Caki2 (cell line): ENCODE data around the gene KIF25. TPM values are rescaled to one million over a fixed set of nuclear protein-coding genes. Genes with fewer than 3 reads are reported as not detected.
"Not testable (repeated sequence)": the region's sequence is repeated elsewhere in the genome, so short reads cannot be mapped to it uniquely, and the experiment has no call there.

Source experiments
- DNase-seq: peaks from one replicate; pipeline ENCODE4 v3.0.0-alpha.2; 2015; ENCODE audit warnings: low read depth
- in situ Hi-C: cut with HindIII; loops from 2 replicates; pipeline ENCODE4 v1.10.0; 2016; ENCODE audit warnings: low sequenced_read_pairs, low pct_unique_long_range_greater_than_20kb, mixed read lengths
- total RNA-seq: library from RNA; depleted of rRNA; stranded (reverse); fragments of >200 nt; shearing (Covaris generic); gene quantifications from 2 replicates; pipeline ENCODE4 v1.2.3, GENCODE V29; 2014; ENCODE audit warnings: low replicate concordance

KIF25 gene
- total RNA-seq, 1 experiment from 2014 or later: not detected

DNA sequence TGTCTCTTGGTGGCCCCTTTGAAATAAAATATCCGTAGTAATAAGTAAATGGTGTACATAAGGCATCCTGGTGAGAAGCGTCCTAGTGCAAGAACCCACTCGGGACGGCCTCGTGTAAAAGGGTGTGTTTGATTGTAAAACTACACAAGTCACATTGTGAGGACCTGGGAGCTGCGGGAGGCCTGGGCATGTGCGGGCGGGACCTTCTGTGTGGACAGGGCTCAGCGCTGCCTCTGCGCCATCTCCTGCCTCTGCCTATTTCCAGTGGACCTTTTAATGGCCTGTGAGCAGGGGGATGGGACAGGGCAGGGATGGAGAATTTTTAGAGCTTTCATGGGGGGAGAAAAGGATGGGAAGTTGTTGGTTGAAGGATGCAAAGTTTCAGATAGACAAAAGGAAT is 25.3 kb upstream of the KIF25 start:
- in situ Hi-C loops: no loop called here

DNA sequence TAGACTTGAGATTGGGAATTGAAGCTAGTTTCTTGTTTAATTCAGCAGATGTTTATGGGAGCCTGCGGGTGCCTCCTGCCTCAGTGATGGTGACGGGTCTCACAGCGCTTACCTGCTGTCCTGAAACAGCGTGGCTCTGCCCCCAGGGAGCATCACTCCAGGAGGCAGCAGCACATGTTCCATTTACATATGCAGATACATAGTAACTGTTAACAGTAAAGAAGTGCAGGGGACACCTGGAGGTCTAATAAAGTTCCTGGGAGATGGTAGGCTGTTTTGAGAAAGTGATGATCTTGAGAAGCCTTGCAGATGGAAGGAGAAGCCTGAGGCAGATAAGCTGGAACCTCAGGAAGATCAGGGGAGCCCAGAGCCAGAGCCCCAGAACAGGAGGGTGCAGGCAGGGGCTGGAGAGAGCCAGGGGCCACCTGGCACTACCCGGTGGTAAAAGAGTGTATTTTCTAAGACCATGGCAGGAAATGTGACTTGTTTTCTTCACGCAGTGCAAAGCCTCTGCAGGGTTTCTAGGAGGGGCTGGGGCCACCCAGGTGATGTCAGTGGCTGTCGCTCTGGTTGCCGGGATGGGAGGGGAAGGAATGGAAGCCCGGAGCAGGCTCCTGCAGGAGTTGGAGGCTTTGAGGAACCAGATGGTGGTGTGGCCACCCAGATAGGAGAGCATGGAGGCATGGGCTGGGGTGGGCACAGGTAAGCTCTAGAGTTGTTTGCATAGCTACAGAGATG is 24.2 kb upstream of the KIF25 start:
- in situ Hi-C loops: no loop called here
- DNase-seq: no peak

More for the DNA sequence above, 25.3 kb upstream of the KIF25 start:
- DNase-seq: no peak

DNA sequence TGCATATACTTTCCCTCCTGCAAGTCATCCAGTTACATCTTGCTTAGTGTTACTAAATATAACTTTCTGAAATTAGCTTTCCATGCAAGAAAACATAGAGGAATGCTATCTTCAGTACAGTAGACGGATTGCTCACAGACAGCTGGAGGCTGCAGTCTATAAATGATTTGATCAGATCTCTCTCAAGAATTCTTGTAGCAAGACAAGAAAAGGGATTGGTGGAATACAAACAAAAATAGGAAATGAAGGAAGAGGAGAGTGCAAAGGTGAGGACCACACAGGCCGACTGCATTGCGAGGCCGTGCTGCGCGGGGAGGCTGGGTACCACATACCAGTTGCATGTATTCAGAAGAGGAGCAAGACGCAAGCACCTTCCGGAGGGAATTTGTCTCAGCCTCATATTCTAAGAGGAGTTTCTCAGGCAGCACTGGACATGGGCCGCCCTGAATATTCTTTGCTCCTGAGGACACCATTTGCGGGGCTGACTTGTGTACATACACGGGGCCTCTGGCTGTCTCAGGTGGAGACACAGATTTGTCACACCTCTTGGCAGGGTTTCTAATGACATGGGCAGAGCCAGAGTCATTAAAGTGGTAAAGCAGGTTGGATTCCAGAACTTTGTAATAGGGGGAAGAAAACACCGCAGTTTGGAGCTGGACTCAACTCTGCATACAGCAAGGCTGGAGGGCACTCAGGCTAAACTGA is 22.7 kb upstream of the KIF25 start:
- in situ Hi-C loops: no loop called here
- DNase-seq: no peak

DNA sequence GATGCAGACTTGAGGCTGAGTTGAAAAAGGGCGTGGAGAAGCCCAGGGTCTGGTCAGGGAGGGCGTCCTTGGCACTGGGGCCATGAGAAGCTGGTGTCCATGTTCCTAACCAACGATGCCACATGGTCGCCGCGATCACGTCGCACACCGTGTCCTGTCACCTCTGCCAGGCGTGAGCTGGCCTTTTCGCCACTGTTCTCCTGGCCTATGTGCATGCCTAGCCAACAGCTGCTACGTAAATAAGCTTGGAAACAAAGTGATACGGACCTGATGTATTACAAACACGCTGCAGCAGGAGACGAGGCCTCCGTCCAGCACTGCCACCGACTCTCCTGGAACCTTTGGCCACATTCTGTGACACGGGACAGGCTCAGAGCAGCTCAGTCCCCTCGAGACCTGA is 22.0 kb upstream of the KIF25 start:
- in situ Hi-C loops: no loop called here
- DNase-seq: no peak

DNA sequence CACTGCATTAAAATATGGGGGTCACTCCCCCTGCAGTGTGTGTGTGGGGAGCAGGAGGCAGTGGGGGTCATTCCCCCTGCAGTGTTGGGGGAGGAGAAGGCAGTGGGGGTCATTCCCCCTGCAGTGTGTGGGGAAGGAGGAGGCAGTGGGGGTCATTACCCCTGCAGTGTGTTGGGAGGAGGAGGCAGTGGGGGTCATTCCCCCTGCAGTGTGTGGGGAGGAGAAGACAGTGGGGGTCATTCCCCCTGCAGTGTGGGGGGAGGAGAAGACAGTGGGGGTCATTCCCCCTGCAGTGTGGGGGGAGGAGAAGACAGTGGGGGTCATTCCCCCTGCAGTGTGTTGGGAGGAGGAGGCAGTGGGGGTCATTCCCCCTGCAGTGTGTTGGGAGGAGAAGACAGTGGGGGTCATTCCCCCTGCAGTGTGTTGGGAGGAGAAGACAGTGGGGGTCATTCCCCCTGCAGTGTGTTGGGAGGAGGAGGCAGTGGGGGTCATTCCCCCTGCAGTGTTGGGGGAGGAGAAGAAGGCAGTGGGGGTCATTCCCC is 21.3 kb upstream of the KIF25 start:
- in situ Hi-C loops, DNase-seq: not testable (repeated sequence)

DNA sequence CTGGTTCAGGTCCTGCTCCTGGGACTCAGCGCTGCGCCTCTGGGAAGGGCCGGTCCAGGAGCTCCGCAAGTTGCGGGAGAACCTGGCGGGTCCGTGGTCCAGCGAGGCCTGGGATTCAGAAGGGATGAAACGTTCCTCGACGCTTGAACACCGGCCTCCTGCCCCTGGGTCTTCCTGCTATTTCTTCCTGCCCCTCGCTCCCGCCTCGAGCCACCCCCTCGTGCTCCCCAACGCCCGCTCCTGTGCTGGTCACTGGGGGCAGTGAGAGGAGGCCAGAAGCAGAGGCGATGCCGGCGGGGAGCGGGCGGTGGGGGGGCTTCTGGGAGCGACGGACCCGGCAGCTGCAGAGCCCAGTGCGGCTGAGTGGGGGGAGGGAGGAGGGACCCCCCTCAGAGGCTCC is 20.8 kb upstream of the KIF25 start:
- no peak for DNase-seq
- in situ Hi-C loops: no loop called here

DNA sequence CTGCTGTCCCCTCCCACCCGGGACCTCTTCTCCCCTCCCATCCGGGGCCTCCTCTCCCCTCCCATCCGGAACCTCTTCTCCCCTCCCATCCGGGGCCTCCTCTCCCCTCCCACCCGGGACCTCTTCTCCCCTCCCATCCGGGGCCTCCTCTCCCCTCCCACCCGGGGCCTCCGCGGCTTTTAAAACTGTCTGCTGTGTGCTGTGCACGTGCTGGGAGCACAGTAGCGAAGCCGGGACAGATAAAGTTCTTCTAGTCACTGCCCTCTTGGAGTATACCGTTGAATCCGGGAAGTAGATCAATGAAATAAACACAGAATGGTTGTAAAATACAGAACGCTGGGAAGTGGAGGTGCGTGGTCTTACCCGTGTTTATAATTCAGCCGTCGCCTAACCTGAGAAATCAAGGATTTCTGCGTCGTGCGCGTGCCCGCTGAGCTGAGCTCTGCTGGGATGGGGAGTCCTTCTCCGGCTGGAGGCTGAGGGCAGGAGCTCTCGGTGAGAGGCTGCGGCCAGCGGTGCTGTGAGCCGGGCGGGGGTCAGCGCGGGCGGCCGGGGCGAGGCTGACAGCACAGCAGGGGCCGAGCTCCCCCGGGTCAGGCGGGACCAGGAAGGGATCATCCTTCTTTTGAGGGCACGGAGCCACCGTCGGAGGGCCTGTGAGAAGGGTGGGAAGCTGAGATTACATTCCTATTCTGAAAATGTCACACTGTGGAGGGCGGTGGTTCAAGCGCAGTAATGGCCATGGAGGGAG is 19.6 kb upstream of the KIF25 start:
- in situ Hi-C loops: no loop called here
- no peak for DNase-seq

DNA sequence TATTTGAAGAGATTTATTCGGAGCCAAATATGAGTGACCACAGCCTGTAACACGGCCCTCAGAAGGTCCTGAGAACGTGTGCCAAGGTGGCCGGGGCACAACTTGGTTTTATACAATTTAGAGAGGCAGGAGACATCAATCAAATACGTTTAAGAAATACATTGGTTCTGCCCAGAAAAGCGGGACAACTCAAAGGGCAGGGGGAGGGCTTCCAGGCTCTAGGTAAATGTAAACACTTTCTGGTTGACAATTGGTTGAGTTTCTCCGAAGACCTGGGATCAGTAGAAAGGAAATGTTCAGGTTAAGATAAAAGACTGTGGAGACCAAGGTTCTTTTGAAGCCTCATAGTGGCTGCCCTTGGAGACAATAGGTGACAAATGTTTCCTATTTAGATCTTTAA is 18.9 kb upstream of the KIF25 start:
- in situ Hi-C loops: no loop called here
- no peak for DNase-seq

DNA sequence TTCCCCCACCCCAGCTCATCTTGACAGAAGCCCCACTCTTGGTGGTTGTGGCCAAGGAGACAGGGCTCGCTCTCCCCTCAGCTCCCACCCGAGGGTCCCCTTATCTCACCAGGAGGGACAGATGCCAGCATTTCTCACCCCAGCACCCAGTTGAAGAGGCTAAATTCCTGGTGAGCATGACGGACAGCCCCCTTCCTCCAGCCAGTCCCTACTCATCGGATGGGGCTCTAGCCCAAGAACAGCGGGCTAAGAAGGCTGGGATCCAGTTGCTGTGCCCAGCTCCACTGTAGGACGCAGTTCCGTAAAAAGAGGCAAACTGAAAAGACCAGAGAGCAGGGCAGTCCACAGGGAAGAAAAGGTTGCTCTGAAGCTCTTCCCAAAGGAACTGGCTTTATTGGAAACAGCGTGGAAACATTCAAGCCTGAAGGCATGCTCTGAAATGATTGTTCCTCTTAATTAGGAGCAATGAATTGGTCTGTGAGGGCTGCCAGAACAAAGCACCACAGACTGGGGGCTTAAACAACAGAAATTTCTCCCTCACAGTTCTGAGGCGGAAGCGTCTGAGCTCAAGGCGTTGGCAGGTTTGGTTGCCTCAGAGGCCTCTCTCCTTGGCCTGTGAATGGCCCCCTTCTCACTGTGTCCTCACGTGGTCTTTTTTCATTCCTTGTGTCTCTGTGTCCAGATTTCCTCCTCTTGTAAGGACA is 17.9 kb upstream of the KIF25 start:
- in situ Hi-C loops: no loop called here
- no peak for DNase-seq

DNA sequence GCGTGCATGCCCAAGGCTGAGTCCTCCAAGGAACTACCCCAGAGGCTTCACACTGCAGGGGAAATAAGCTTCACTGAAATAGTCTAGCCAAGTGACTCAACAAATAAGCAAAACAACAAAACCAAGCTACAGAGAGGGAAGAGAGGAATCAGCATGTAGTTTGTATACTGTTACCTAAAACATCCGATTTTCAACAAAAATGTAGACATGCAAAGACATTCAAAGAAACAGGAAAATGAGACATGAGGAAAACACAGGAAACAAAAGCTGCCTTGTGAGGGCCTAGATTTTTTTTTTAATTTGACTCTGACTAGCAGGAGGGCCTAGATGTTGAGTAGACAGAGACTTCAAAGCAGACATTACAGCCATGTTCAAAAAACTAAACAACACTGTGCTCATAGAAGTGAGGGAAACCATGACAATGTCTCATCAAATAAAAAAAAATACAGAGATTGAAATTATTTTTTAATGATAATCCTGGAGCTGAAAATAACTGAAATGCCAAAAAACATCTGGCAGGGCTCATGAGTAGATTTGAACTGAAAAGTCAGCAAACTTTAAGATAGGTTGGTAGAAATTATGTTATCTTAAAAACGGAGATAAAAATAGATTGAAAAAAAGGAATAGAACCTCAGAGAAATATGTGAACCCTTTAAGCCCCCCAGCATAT is 16.4 kb upstream of the KIF25 start:
- no peak for DNase-seq
- in situ Hi-C loops: no loop called here

DNA sequence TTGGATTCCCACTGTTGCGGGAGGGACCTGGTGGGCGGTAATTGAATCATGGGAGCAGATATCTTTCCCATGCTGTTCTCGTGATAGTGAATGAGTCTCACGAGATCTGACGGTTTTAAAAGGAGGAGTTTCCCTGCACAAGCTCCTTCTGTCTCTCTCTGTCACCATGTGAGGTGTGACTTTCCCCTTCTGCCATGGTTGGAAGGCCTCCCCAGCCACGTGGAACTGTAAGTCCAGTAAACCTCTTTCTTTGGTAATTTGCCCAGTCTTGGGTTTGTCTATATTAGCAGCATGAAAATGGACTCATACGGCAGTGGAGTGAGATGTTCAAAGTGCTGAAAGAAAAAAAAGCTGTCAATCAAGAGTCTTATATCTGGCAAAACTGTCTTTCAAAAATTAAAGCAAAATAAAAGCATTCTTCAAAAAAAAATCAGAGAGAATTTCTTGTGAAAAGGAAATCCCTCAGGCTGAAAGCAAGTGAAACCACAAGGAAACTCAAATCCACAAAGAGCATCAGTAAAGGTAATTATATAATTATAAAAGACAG is 15.5 kb upstream of the KIF25 start:
- in situ Hi-C loops: no loop called here
- DNase-seq: no peak

DNA sequence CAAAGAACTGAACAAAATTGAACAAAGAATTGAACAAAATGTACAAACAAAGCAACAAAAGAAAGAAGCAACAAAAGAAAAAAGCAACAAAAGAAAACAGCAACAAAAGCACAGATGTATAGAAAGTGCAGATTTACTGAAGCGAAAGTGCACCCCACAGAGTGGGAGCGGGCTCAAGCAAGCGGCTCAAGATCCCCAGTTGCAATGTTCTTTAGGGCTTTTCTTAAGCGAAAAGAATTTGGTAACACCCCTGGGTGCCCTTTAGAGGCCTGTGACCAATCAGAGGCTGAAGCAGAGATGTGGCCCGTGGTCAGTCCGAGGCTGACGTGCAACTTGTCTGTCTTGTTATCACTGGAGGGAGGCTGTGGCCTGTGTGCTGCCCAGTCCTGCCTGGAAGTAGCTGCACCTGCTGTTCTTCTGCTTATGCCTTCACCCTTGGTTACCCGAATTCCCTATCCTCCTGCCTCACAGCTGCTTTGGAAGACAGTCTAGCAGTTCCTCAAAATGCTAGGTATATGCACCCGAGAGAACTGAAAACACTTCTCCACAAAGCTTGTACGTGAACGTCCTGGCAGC is 13.2 kb upstream of the KIF25 start:
- in situ Hi-C loops: no loop called here

DNA sequence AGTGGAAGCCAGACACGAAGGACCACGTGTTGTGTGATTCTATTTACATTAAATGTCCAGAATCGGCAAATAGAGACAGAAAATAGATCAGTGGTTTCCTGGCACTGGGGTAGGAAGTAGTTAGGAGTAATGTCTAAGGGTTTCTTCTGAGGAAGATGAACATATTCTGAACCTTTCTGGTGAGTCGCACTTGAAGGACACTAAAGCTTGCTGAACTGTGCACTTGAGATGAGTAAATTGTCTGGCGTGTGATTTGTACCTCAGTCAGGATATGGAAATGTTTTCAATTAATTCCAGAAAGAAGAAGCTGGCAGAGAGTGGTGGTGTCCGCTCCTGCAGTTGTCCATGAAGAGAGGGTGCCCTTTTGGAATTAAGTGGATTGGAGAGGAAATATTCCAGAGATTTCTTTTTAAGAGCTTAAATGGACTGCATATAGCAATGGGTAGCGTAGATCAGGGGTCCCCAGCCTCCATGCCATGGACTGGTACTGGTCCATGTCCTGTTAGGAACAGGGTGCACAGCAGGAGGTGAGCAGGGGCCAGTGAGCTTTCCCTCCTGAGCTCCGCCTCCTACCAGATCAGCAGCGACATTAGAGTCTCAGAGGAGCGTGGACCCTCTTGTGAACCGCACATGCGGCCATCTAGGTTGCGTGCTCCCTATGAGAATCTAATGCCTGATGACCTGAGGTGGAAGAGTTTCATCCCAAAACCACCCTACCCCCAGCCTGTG is 12.4 kb upstream of the KIF25 start:
- in situ Hi-C loops: no loop called here
- no peak for DNase-seq

More for the DNA sequence above, 13.2 kb upstream of the KIF25 start:
- DNase-seq: no peak

DNA sequence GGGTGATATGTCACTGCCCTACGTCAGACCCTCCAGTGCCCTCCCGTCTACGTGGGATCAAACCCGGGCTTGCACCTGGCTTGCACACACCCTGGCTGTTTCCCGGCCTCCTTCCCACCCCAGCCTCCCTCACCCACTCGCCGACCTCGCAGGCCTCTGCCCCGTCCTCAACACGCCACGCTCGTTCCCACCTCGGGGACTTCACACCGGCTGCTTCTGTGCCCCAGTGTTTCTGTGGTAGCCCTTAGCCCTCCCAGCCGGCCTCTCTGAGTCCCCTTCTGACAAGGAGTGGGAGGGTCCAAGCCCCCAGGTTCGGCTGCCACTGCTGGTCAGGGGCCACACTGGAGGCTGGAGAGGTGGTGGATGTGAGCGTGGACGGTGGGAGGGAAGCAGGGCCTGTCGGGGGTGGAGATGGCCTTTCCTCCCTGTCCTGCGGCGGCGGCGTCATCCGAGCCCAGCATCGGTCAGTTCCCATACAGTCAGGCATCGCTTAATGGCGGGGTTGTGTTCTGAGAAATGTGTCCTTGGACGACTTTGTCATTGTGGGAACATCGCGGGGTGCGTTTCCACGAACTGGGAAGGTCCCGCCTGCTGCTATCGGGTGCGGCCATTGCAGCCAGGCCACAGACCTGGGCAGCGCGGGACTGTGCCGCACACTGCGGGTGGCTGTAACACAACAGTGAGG is 11.4 kb upstream of the KIF25 start:
- in situ Hi-C loops: no loop called here

DNA sequence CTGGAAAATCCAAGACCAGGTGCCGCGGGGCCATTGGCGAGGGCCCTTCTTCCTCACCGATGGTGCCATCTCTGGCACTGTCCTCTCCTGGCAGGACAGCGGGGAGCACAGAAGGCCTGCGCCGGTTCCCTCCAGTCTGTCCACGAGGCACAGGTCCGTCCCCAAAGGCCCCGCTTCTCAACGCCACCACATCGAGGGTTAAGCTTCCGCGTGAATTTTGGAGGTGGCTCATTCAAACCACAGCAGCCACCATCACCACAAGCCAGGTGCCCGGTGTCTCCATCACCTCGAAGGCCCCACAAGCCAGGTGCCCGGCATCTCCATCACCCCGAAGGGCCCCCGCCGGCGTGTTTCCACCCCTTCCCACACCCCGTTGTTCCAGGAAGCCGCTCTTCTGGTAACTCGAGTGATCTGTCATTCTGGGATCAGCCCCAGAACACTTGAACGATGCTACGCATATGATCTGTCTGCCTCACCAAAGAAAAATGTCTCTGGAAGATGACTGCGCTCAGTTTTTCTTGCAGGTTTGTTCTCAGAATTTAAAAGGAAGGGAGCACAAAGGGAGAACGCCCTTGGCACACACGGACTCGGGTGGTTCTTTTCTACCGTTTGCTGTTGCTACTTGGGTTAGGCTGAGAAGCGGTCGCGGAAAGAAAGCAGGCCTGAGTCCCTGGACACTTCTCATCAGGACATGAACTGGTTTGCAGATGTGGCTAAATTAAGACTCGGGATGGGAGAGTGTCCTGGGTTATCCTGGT is 9.9 kb upstream of the KIF25 start:
- DNase-seq: no peak
- in situ Hi-C loops: no loop called here

More for the DNA sequence above, 11.4 kb upstream of the KIF25 start:
- no peak for DNase-seq

DNA sequence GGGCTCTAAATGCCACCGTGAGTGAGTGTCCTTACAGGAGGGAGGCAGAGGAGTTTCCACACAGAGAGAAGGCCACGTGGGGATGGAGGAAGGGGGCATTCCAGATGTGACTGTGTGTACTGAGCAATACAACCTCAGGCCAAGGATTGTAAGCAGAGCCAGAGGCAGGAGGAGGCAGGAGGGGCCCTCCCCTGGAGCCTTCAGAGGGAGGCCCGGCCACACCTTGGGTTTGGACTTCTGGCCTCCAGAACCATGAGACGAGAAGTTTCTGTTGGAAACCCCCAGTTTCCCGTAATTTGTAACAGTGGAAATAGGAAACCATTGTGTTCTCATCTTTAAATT is 9.3 kb upstream of the KIF25 start:
- in situ Hi-C loops: no loop called here

More for the DNA sequence above, 9.3 kb upstream of the KIF25 start:
- no peak for DNase-seq
